ENCODE results near the gene PIP5K1B. TPM values are rescaled to one million over a fixed set of nuclear protein-coding genes. Genes with fewer than 3 reads are reported as not detected.

The PIP5K1B gene
- total and polyA plus RNA-seq, 7 donors, result 10.3 to 72.6 (median 23.5) TPM

GRCh38 chr9:69009708-69010107 is 304.7 kb downstream of the PIP5K1B start:
- no peak overlapping the region for H3K4me3 ChIP-seq
- WGBS, 2 donors, result 75 to 81% methylated on average over 1 of the region's 1 CpG
- no peaks in the 10 kb centered on the region for H3K27me3 ChIP-seq
- intact Hi-C loops (cut with DNase I), result loop anchor here (10.0 kb wide), 1 partner anchor 665 kb away; no protein-coding TSS in a partner anchor
- peaks cover 0 to 7% (median 5%) of the 10 kb centered on the region in 4 donors for H3K4me1 ChIP-seq
- no peaks in the 10 kb centered on the region for H3K36me3 ChIP-seq
- no peak overlapping the region for H3K27ac ChIP-seq
- DNase-seq, result no peak
- no peaks in the 10 kb centered on the region for H3K9me3 ChIP-seq
- TF ChIP-seq EP300 (IDR thresholded peaks at IDR 0.05) (no peak), POLR2AphosphoS5 (IDR thresholded peaks at IDR 0.05) (no peak), POLR2A (IDR thresholded peaks at IDR 0.05) (no peak), CTCF (IDR thresholded peaks at IDR 0.05) (no peak)

DNA sequence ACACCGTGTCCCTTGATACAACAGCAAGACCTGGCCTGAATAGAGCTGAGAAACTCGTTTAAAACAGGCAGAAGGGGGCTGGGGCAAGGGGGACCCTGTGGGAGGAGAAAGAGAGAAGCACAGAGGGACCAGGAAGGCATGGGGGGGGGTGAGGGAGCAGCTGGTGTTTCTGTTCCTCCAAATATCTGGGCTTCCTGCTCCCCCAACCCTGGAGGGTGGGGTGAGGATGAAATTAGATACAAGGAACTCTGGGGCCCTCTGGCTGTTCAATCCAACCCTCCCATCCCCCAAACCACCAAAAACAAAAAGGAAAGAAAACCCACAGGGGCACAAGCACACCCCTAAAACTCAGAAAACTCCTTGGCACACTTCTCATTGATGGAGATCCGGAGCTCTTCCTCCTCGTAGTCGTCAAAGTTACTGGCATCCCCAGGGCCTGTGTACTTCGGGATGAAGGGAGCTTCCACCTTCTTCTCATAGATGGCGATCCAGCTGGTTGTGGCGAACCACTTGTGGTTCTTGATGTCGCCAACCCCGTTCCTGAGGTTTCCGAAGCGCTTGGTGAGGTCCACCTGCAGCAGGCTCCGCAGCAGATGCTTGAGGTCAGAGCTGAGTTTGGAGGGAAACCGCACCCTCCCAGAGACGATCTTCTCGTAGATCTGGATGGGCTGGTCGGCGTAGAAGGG is 307.8 kb downstream of the PIP5K1B start:
- TF ChIP-seq CTCF (IDR thresholded peaks at IDR 0.05) (no peak), POLR2A (IDR thresholded peaks at IDR 0.05) (no peak), POLR2AphosphoS5 (IDR thresholded peaks at IDR 0.05) (no peak), EP300 (IDR thresholded peaks at IDR 0.05) (no peak)
- WGBS, 2 donors, result 58 to 85% methylated on average over 18 of the region's 18 CpGs
- Histone ChIP-seq H3K27me3 (no peaks in the 10 kb centered on the region), H3K4me1 (peaks cover 0 to 10% (median 0%) of the 10 kb centered on the region in 4 donors), H3K27ac (no peak overlapping the region), H3K4me3 (no peak overlapping the region), H3K36me3 (no peaks in the 10 kb centered on the region), H3K9me3 (no peaks in the 10 kb centered on the region)
- DNase-seq, result no peak
- intact Hi-C loops (cut with DNase I), result no loop called here

DNA sequence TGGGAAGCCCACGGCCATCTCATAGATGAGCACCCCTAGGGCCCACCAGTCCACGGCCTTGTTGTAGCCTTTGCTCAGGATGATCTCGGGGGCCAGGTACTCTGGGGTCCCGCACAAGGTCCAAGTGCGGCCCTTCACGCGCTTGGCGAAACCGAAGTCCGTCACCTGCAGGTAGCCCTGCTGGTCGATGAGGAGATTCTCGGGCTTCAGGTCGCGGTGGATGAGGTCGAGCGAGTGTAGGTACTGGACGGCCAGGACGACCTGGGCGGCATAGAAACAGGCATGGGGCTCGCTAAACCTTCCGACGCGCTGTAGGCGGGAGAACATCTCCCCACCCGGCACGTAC is 308.3 kb downstream of the PIP5K1B start:
- 95 to 98% methylated on average over 26 of the region's 26 CpGs for WGBS, 2 donors
- intact Hi-C loops (cut with DNase I), result no loop called here
- TF ChIP-seq CTCF (IDR thresholded peaks at IDR 0.05), result no peak
- TF ChIP-seq EP300 (IDR thresholded peaks at IDR 0.05), result no peak
- no peak for TF ChIP-seq POLR2A (IDR thresholded peaks at IDR 0.05)
- no peak for TF ChIP-seq POLR2AphosphoS5 (IDR thresholded peaks at IDR 0.05)
- Histone ChIP-seq H3K36me3 (no peaks in the 10 kb centered on the region), H3K4me3 (no peak overlapping the region), H3K27ac (no peak overlapping the region), H3K4me1 (peaks cover 0 to 10% (median 0%) of the 10 kb centered on the region in 4 donors), H3K9me3 (no peaks in the 10 kb centered on the region), H3K27me3 (no peaks in the 10 kb centered on the region)
- DNase-seq, result no peak

GRCh38 chr9:69014013-69014412 is 309.0 kb downstream of the PIP5K1B start, which contains the start of gene PRKACG:
TSS of gene PRKACG (minus strand) at chr9:69014113. CDS start at chr9:69014092, 21 bp downstream.
- TF ChIP-seq EP300 (IDR thresholded peaks at IDR 0.05) (no peak), POLR2A (IDR thresholded peaks at IDR 0.05) (no peak), CTCF (IDR thresholded peaks at IDR 0.05) (no peak), POLR2AphosphoS5 (IDR thresholded peaks at IDR 0.05) (no peak)
- H3K4me3 ChIP-seq, result no peak within 1 kb of the TSS
- no peak within 1 kb of the TSS for H3K27ac ChIP-seq
- intact Hi-C loops (cut with DNase I), result no loop called here
- H3K4me1 ChIP-seq, result peaks cover 0 to 10% (median 0%) of the 10 kb centered on the region in 4 donors
- no peak for DNase-seq
- no peaks in the 10 kb centered on the region for H3K36me3 ChIP-seq
- H3K9me3 ChIP-seq, result no peaks in the 10 kb centered on the region
- 97 to 99% methylated on average over 29 of the region's 29 CpGs for WGBS, 2 donors
- H3K27me3 ChIP-seq, result no peaks in the 10 kb centered on the region

Measured in sigmoid colon (tissue), 7 donors.